ENCODE data around the gene TMEM214.

Gene TMEM214

GRCh38 chr2:27071990-27072830, 39.4 kb downstream of the TMEM214 start:
- Histone ChIP-seq H3K36me3 (replicated peaks in 1 of 2; ENCODE audit: control insufficient read depth in 2 of 2, insufficient read depth in 2 of 2, low read length in 2 of 2) (peaks cover 23 to 34% of the 10 kb centered on the region in 2 donors), H3K4me2 (ENCODE audit: insufficient read depth, low read length, poor library complexity, severe bottlenecking) (peak overlapping the region; percentile 92), H2AFZ (ENCODE audit: low read length) (peak overlapping the region; percentile 92), H3K27ac (replicated peaks; ENCODE audit: low read length) (peak overlapping the region; percentile 51), H3K4me3 (ENCODE audit: low read length in 2 of 2) (peak overlapping the region; percentile 81 to 94), H2AK5ac (ENCODE audit: low read depth, low read length) (peak overlapping the region; percentile 82), H3K79me1 (ENCODE audit: low read depth, low read length) (peaks cover 7% of the 10 kb centered on the region), H2BK15ac (ENCODE audit: low read length) (peak overlapping the region; percentile 13), H2BK120ac (ENCODE audit: low read depth, low read length) (peak overlapping the region; percentile 66), H3K23ac (ENCODE audit: low read depth, low read length, poor library complexity) (peak overlapping the region; percentile 95), H3K4ac (ENCODE audit: low read length) (no peak overlapping the region), H2BK12ac (ENCODE audit: low read length) (no peak overlapping the region), H3K4me1 (ENCODE audit: control insufficient read depth in 2 of 2, insufficient read depth in 1 of 2, low read depth in 1 of 2, low read length in 2 of 2) (peaks cover 12 to 27% of the 10 kb centered on the region in 2 donors), H3K27me3 (ENCODE audit: control insufficient read depth in 3 of 3, insufficient read depth in 3 of 3, low read depth in 1 of 3, low read length in 3 of 3) (no peaks in the 10 kb centered on the region), H3K9ac (ENCODE audit: low read depth, low read length, poor library complexity) (peak overlapping the region; percentile 90), H4K91ac (ENCODE audit: low read depth, low read length, poor library complexity) (no peak overlapping the region), H3K14ac (ENCODE audit: low read length) (no peak overlapping the region), H3K9me3 (replicated peaks in 1 of 2; ENCODE audit: control insufficient read depth in 2 of 2, insufficient read depth in 1 of 2, low read depth in 1 of 2, low read length in 2 of 2) (no peaks in the 10 kb centered on the region), H2BK5ac (ENCODE audit: low read length) (peak overlapping the region; percentile 89), H3K18ac (ENCODE audit: low read length) (peak overlapping the region; percentile 95), H4K8ac (ENCODE audit: low read depth, low read length) (no peak overlapping the region)
- no peak for DNase-seq (ENCODE audit: low spot score)
- no CpG with 5 or more reads among the region's 34 CpGs for WGBS, 2 donors (ENCODE audit: extremely low coverage in 2 of 2, insufficient read length in 2 of 2, insufficient replicate concordance in 1 of 2)

- H3K27ac ChIP-seq (replicated peaks; ENCODE audit: low read length), result no peak overlapping the region
- peaks cover 12 to 30% of the 10 kb centered on the region in 2 donors for H3K4me1 ChIP-seq (ENCODE audit: control insufficient read depth in 2 of 2, insufficient read depth in 1 of 2, low read depth in 1 of 2, low read length in 2 of 2)
- WGBS, 2 donors (ENCODE audit: extremely low coverage in 2 of 2, insufficient read length in 2 of 2, insufficient replicate concordance in 1 of 2), result no CpG with 5 or more reads among the region's 5 CpGs
- no peak overlapping the region for H2AK5ac ChIP-seq (ENCODE audit: low read depth, low read length)
- peak overlapping the region in 1 of 2 donors; percentile 94 for H3K4me3 ChIP-seq (ENCODE audit: low read length in 2 of 2)
- H3K36me3 ChIP-seq (replicated peaks in 1 of 2; ENCODE audit: control insufficient read depth in 2 of 2, insufficient read depth in 2 of 2, low read length in 2 of 2), result peaks cover 20 to 27% of the 10 kb centered on the region in 2 donors
- DNase-seq (ENCODE audit: low spot score), result no peak
- no peaks in the 10 kb centered on the region for H3K27me3 ChIP-seq (ENCODE audit: control insufficient read depth in 3 of 3, insufficient read depth in 3 of 3, low read depth in 1 of 3, low read length in 3 of 3)
- H4K8ac ChIP-seq (ENCODE audit: low read depth, low read length), result no peak overlapping the region
- no peak overlapping the region for H3K4ac ChIP-seq (ENCODE audit: low read length)
- peaks cover 5% of the 10 kb centered on the region for H3K79me1 ChIP-seq (ENCODE audit: low read depth, low read length)
- peak overlapping the region; percentile 89 for H2BK5ac ChIP-seq (ENCODE audit: low read length)
- H3K9me3 ChIP-seq (replicated peaks in 1 of 2; ENCODE audit: control insufficient read depth in 2 of 2, insufficient read depth in 1 of 2, low read depth in 1 of 2, low read length in 2 of 2), result no peaks in the 10 kb centered on the region
- no peak overlapping the region for H2BK12ac ChIP-seq (ENCODE audit: low read length)
- H2BK120ac ChIP-seq (ENCODE audit: low read depth, low read length), result no peak overlapping the region
- no peak overlapping the region for H3K14ac ChIP-seq (ENCODE audit: low read length)
- H3K4me2 ChIP-seq (ENCODE audit: insufficient read depth, low read length, poor library complexity, severe bottlenecking), result peak overlapping the region; percentile 92
- H2BK15ac ChIP-seq (ENCODE audit: low read length), result no peak overlapping the region
- H3K9ac ChIP-seq (ENCODE audit: low read depth, low read length, poor library complexity), result no peak overlapping the region
- peak overlapping the region; percentile 92 for H2AFZ ChIP-seq (ENCODE audit: low read length)
- H3K18ac ChIP-seq (ENCODE audit: low read length), result no peak overlapping the region
- no peak overlapping the region for H4K91ac ChIP-seq (ENCODE audit: low read depth, low read length, poor library complexity)
- H3K23ac ChIP-seq (ENCODE audit: low read depth, low read length, poor library complexity), result no peak overlapping the region
These were observed 40.2 kb downstream of the TMEM214 start for GRCh38 chr2:27072920-27073319.

- Histone ChIP-seq H4K8ac (ENCODE audit: low read depth, low read length) (no peak overlapping the region), H3K36me3 (replicated peaks in 1 of 2; ENCODE audit: control insufficient read depth in 2 of 2, insufficient read depth in 2 of 2, low read length in 2 of 2) (peaks cover 12 to 18% of the 10 kb centered on the region in 2 donors), H3K4me2 (ENCODE audit: insufficient read depth, low read length, poor library complexity, severe bottlenecking) (no peak overlapping the region), H3K79me1 (ENCODE audit: low read depth, low read length) (peaks cover 5% of the 10 kb centered on the region), H3K14ac (ENCODE audit: low read length) (no peak overlapping the region), H4K91ac (ENCODE audit: low read depth, low read length, poor library complexity) (no peak overlapping the region), H2AFZ (ENCODE audit: low read length) (no peak overlapping the region), H3K4me3 (ENCODE audit: low read length in 2 of 2) (no peak overlapping the region), H2BK120ac (ENCODE audit: low read depth, low read length) (no peak overlapping the region), H3K27ac (replicated peaks; ENCODE audit: low read length) (no peak overlapping the region), H3K9me3 (replicated peaks in 1 of 2; ENCODE audit: control insufficient read depth in 2 of 2, insufficient read depth in 1 of 2, low read depth in 1 of 2, low read length in 2 of 2) (no peaks in the 10 kb centered on the region), H2AK5ac (ENCODE audit: low read depth, low read length) (no peak overlapping the region), H3K4ac (ENCODE audit: low read length) (no peak overlapping the region), H3K18ac (ENCODE audit: low read length) (no peak overlapping the region), H2BK5ac (ENCODE audit: low read length) (no peak overlapping the region), H3K9ac (ENCODE audit: low read depth, low read length, poor library complexity) (no peak overlapping the region), H2BK15ac (ENCODE audit: low read length) (no peak overlapping the region), H3K27me3 (ENCODE audit: control insufficient read depth in 3 of 3, insufficient read depth in 3 of 3, low read depth in 1 of 3, low read length in 3 of 3) (no peaks in the 10 kb centered on the region), H2BK12ac (ENCODE audit: low read length) (no peak overlapping the region), H3K4me1 (ENCODE audit: control insufficient read depth in 2 of 2, insufficient read depth in 1 of 2, low read depth in 1 of 2, low read length in 2 of 2) (peaks cover 15 to 38% of the 10 kb centered on the region in 2 donors), H3K23ac (ENCODE audit: low read depth, low read length, poor library complexity) (no peak overlapping the region)
- no peak for DNase-seq (ENCODE audit: low spot score)
- WGBS, 2 donors (ENCODE audit: extremely low coverage in 2 of 2, insufficient read length in 2 of 2, insufficient replicate concordance in 1 of 2), result no CpG with 5 or more reads among the region's 2 CpGs
These were observed 41.0 kb downstream of the TMEM214 start for GRCh38 chr2:27073782-27074181.

- H3K9me3 ChIP-seq (replicated peaks in 1 of 2; ENCODE audit: control insufficient read depth in 2 of 2, insufficient read depth in 1 of 2, low read depth in 1 of 2, low read length in 2 of 2), result no peaks in the 10 kb centered on the region
- DNase-seq (ENCODE audit: low spot score), result no peak
- peaks cover 5% of the 10 kb centered on the region for H3K79me1 ChIP-seq (ENCODE audit: low read depth, low read length)
- WGBS, 2 donors (ENCODE audit: extremely low coverage in 2 of 2, insufficient read length in 2 of 2, insufficient replicate concordance in 1 of 2), result no CpG with 5 or more reads among the region's 4 CpGs
- H2BK120ac ChIP-seq (ENCODE audit: low read depth, low read length), result no peak overlapping the region
- peak overlapping the region; percentile 26 for H2AFZ ChIP-seq (ENCODE audit: low read length)
- H3K4me1 ChIP-seq (ENCODE audit: control insufficient read depth in 2 of 2, insufficient read depth in 1 of 2, low read depth in 1 of 2, low read length in 2 of 2), result peaks cover 19 to 41% of the 10 kb centered on the region in 2 donors
- no peak overlapping the region for H2BK5ac ChIP-seq (ENCODE audit: low read length)
- no peak overlapping the region for H4K91ac ChIP-seq (ENCODE audit: low read depth, low read length, poor library complexity)
- peaks cover under 1 to 7% of the 10 kb centered on the region in 2 donors for H3K36me3 ChIP-seq (replicated peaks in 1 of 2; ENCODE audit: control insufficient read depth in 2 of 2, insufficient read depth in 2 of 2, low read length in 2 of 2)
- no peak overlapping the region for H3K4me2 ChIP-seq (ENCODE audit: insufficient read depth, low read length, poor library complexity, severe bottlenecking)
- H3K4me3 ChIP-seq (ENCODE audit: low read length in 2 of 2), result no peak overlapping the region
- no peak overlapping the region for H2BK15ac ChIP-seq (ENCODE audit: low read length)
- H3K27ac ChIP-seq (replicated peaks; ENCODE audit: low read length), result no peak overlapping the region
- H3K14ac ChIP-seq (ENCODE audit: low read length), result no peak overlapping the region
- no peaks in the 10 kb centered on the region for H3K27me3 ChIP-seq (ENCODE audit: control insufficient read depth in 3 of 3, insufficient read depth in 3 of 3, low read depth in 1 of 3, low read length in 3 of 3)
- H2BK12ac ChIP-seq (ENCODE audit: low read length), result no peak overlapping the region
- H3K23ac ChIP-seq (ENCODE audit: low read depth, low read length, poor library complexity), result no peak overlapping the region
- H4K8ac ChIP-seq (ENCODE audit: low read depth, low read length), result no peak overlapping the region
- no peak overlapping the region for H3K4ac ChIP-seq (ENCODE audit: low read length)
- no peak overlapping the region for H3K9ac ChIP-seq (ENCODE audit: low read depth, low read length, poor library complexity)
- H2AK5ac ChIP-seq (ENCODE audit: low read depth, low read length), result no peak overlapping the region
- H3K18ac ChIP-seq (ENCODE audit: low read length), result no peak overlapping the region
These were observed 42.2 kb downstream of the TMEM214 start for GRCh38 chr2:27074738-27075565.

Data from neuronal stem cell (in vitro differentiated cells).